ENCODE results near the gene C20orf173. TPM values are rescaled to one million over a fixed set of nuclear protein-coding genes. Genes with fewer than 3 reads are reported as not detected.

Gene C20orf173
- polyA plus RNA-seq, 2 donors = not detected

DNA sequence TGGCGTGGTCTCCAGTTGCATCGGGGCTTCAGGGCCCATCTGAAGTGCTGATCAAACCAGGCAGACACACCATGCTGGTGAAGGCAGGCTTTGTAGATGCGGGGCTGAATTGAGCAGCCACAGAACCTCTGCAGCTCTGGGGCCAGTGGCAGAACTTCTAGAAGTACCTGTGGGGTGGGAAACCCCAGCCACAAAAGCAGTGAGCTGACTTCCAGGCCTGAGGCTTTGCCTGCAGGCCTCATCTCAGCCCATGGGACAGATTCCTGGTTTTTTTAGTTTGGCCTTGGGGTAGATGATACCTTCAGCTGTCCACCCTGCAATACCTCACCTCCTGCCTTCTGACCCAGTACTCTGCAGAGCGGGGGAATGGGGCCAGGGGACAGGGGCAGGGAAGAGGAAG lies 14.1 kb downstream of the C20orf173 start:
- Histone ChIP-seq H3K4me3 (ENCODE audit: low read depth in 1 of 2, low read length in 2 of 2) (no peak overlapping the region), H3K9me3 (ENCODE audit: control insufficient read depth in 2 of 2, insufficient read depth in 1 of 2, low read depth in 1 of 2, low read length in 1 of 2) (no peaks in the 10 kb centered on the region), H3K36me3 (ENCODE audit: control insufficient read depth in 2 of 2, insufficient read depth in 2 of 2, low read length in 1 of 2) (peaks cover 0 to 26% of the 10 kb centered on the region in 2 donors), H3K27ac (ENCODE audit: low read depth in 2 of 2, low read length in 1 of 2) (no peak overlapping the region), H3K27me3 (ENCODE audit: control insufficient read depth in 1 of 2, insufficient read depth in 2 of 2, low read length in 2 of 2) (no peaks in the 10 kb centered on the region), H3K4me1 (ENCODE audit: control insufficient read depth in 2 of 2, insufficient read depth in 2 of 2, low read length in 1 of 2) (peaks cover 0 to 3% of the 10 kb centered on the region in 2 donors)
- WGBS, 2 donors = 93 to 96% methylated on average over 4 of the region's 4 CpGs

DNA sequence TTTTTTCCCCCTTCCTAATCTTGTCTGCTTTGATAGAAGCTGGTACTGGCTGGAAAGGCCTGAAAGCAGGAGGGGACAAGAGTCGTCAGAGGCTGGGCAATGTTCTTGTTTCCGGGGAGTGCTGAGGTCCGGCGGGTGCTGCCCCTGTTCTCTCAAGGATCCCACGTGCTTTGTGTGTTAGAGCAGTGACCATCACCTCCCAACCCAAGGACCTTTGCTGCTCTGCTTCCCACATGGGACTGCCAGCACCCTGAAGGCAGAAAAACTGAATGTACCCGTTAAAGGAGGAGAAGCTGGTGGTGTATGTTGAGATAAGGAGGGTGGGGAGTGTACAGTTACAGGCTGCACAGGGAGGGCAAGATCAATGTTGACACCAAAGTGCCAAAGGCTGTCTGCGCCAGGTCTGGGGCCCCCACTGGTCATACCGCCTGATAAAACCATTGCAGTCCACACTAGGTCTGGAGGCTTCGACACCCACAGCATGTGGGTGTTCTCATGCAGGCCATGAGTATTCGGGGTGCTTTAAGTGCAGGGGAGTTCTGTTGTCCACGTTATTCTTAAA lies 15.0 kb downstream of the C20orf173 start:
- no peak overlapping the region for H3K27ac ChIP-seq (ENCODE audit: low read depth in 2 of 2, low read length in 1 of 2)
- WGBS, 2 donors = 81 to 83% methylated on average over 11 of the region's 11 CpGs
- no peaks in the 10 kb centered on the region for H3K27me3 ChIP-seq (ENCODE audit: control insufficient read depth in 1 of 2, insufficient read depth in 2 of 2, low read length in 2 of 2)
- H3K9me3 ChIP-seq (ENCODE audit: control insufficient read depth in 2 of 2, insufficient read depth in 1 of 2, low read depth in 1 of 2, low read length in 1 of 2) = no peaks in the 10 kb centered on the region
- H3K4me3 ChIP-seq (ENCODE audit: low read depth in 1 of 2, low read length in 2 of 2) = no peak overlapping the region
- peaks cover 6 to 32% of the 10 kb centered on the region in 2 donors for H3K36me3 ChIP-seq (ENCODE audit: control insufficient read depth in 2 of 2, insufficient read depth in 2 of 2, low read length in 1 of 2)
- peaks cover 0 to 3% of the 10 kb centered on the region in 2 donors for H3K4me1 ChIP-seq (ENCODE audit: control insufficient read depth in 2 of 2, insufficient read depth in 2 of 2, low read length in 1 of 2)

DNA sequence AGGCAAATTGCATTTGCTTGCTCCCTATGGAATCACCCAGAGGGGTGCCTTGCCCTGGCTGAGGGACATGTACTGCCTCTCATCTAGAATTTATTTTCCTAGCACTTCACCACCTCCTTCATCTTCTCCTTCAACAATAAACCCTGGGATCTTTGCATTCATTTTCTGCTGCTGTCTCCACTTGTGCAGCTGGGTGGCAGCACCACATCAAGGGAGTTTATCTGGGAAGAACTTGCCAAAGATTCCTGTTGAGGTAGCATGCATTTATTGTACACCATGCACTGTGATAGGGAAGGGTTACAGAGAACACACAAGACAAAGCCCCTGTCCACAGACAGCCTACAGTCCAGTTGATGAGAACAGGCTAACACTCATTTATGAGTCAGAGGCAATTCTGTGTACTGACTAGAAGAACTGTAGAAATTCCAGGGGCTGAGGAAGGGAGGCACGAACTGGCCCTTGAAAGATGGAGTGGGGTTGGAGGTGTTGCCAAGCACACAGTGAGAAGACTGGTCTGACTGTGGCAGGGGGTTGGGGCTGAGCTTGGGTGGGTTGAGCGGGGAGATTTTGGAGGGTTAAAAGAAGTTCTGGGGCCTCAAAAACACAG lies 17.5 kb downstream of the C20orf173 start:
- no peaks in the 10 kb centered on the region for H3K9me3 ChIP-seq (ENCODE audit: control insufficient read depth in 2 of 2, insufficient read depth in 1 of 2, low read depth in 1 of 2, low read length in 1 of 2)
- H3K27ac ChIP-seq (ENCODE audit: low read depth in 2 of 2, low read length in 1 of 2) = no peak overlapping the region
- H3K4me3 ChIP-seq (ENCODE audit: low read depth in 1 of 2, low read length in 2 of 2) = no peak overlapping the region
- no peaks in the 10 kb centered on the region for H3K27me3 ChIP-seq (ENCODE audit: control insufficient read depth in 1 of 2, insufficient read depth in 2 of 2, low read length in 2 of 2)
- 92 to 96% methylated on average over 2 of the region's 2 CpGs for WGBS, 2 donors
- H3K4me1 ChIP-seq (ENCODE audit: control insufficient read depth in 2 of 2, insufficient read depth in 2 of 2, low read length in 1 of 2) = peaks cover 0 to 3% of the 10 kb centered on the region in 2 donors
- peaks cover 11 to 46% of the 10 kb centered on the region in 2 donors for H3K36me3 ChIP-seq (ENCODE audit: control insufficient read depth in 2 of 2, insufficient read depth in 2 of 2, low read length in 1 of 2)

DNA sequence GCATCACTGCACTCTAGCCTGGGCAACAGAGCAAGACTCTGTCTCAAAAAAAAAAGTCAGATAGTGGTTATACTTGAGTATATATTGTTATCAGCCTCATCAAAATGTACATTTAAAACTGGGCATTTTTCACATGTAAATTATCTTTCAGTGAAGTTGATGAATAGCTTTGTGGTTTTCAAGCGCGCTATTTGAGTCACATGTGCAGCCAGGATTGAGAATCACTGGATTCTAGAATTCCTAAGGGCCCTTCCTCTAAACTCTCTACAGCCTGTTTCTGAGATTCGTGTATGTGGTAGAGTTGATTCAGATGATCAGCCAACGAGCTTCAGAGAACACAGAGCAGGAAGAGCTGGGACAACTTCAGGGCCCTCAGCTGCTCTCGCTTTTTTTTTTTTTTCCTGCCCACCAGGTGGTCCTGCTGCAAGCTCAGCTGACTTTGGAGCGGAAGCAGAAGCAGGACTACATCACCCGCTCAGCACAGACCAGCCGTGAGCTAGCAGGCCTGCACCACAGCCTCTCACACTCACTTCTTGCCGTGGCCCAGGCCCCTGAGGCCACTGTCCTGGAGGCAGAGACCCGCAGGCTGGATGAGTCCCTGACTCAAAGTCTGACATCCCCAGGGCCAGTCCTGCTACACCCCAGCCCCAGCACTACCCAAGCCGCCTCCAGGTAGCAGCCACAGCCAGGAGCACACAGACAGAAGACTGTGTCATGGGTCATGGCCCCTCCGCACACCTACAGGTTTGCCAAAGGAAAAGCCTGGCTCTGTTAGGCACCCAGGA lies 18.3 kb downstream of the C20orf173 start:
- H3K36me3 ChIP-seq (ENCODE audit: control insufficient read depth in 2 of 2, insufficient read depth in 2 of 2, low read length in 1 of 2) = peaks cover 11 to 46% of the 10 kb centered on the region in 2 donors
- no peaks in the 10 kb centered on the region for H3K4me1 ChIP-seq (ENCODE audit: control insufficient read depth in 2 of 2, insufficient read depth in 2 of 2, low read length in 1 of 2)
- no peak overlapping the region for H3K27ac ChIP-seq (ENCODE audit: low read depth in 2 of 2, low read length in 1 of 2)
- 78 to 86% methylated on average over 11 to 12 of the region's 12 CpGs for WGBS, 2 donors
- no peak overlapping the region for H3K4me3 ChIP-seq (ENCODE audit: low read depth in 1 of 2, low read length in 2 of 2)
- no peaks in the 10 kb centered on the region for H3K9me3 ChIP-seq (ENCODE audit: control insufficient read depth in 2 of 2, insufficient read depth in 1 of 2, low read depth in 1 of 2, low read length in 1 of 2)
- H3K27me3 ChIP-seq (ENCODE audit: control insufficient read depth in 1 of 2, insufficient read depth in 2 of 2, low read length in 2 of 2) = no peaks in the 10 kb centered on the region

DNA sequence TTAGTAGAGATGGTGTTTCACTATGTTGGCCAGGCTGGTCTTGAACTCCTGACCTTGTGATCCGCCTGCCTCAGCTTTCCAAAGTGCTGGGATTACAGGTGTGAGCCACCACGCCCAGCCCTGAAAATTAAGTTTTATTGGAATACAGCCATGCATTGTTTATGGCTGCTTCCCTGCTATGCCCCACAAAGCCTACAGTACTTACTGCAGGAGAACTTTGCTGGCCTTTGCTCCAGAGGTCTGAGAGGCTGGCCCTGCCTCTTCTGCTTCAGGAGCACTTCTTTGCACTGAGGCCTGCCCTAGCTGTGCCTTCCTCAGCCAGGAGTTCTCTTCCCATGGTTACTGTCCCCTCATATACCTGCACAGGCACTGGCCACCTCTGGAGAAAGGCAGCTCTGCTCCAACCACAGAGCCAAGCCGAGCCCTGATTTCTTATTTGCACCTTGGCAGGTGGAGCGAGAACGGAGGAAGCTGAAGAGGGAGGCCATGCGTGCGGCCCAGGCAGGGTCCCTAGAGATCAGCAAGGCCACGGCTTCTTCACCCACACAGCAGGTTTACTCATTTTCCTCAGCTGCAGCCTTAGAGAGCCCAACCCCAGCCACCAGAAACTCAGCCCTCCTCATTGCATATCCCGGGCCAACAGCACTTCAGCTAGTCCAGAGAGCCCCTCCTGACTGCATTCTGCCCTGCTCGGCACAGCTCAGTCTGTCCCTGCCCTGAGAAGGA lies 20.8 kb downstream of the C20orf173 start:
- H3K27me3 ChIP-seq (ENCODE audit: control insufficient read depth in 1 of 2, insufficient read depth in 2 of 2, low read length in 2 of 2) = no peaks in the 10 kb centered on the region
- H3K9me3 ChIP-seq (ENCODE audit: control insufficient read depth in 2 of 2, insufficient read depth in 1 of 2, low read depth in 1 of 2, low read length in 1 of 2) = no peaks in the 10 kb centered on the region
- peaks cover 23 to 42% of the 10 kb centered on the region in 2 donors for H3K36me3 ChIP-seq (ENCODE audit: control insufficient read depth in 2 of 2, insufficient read depth in 2 of 2, low read length in 1 of 2)
- 87 to 92% methylated on average over 10 of the region's 10 CpGs for WGBS, 2 donors
- H3K27ac ChIP-seq (ENCODE audit: low read depth in 2 of 2, low read length in 1 of 2) = no peak overlapping the region
- no peak overlapping the region for H3K4me3 ChIP-seq (ENCODE audit: low read depth in 1 of 2, low read length in 2 of 2)
- H3K4me1 ChIP-seq (ENCODE audit: control insufficient read depth in 2 of 2, insufficient read depth in 2 of 2, low read length in 1 of 2) = no peaks in the 10 kb centered on the region

DNA sequence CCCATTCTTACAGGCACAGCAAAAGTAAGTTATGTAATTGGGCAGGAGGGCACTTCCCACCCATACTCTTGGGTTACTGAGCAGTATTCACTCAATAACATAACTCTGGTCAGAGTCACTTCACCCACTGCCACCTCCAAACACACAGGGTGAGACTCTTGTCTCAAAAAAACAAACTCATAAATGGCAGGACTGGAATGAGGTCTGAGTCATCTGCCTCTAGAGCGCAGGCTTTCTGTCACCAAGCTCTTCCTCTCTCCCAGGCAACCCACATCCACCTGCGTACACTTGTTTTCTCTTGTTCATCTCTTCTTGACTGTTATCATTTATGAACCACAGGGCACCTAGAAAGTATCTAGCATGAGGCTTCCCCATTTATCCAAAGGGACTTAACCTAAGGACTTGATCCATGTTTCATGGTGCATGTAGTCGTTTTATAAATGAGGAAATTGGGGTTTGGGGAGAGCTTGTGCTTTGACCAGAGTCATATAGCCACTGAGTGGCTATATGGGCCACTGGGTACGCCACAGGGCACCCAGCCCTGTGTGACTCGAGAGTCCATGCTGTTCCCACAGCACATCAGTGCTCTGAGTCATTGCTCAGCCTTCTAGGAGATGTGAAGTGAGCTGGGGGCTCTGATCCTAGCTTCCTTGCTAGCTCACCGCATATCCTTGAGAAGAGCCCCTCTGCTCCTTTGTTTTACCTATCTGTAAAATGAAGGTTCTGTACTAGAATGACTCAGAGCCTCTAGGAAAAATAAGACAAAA lies 22.4 kb downstream of the C20orf173 start:
- Histone ChIP-seq H3K27me3 (ENCODE audit: control insufficient read depth in 1 of 2, insufficient read depth in 2 of 2, low read length in 2 of 2) (no peaks in the 10 kb centered on the region), H3K36me3 (ENCODE audit: control insufficient read depth in 2 of 2, insufficient read depth in 2 of 2, low read length in 1 of 2) (peaks cover 27 to 56% of the 10 kb centered on the region in 2 donors), H3K9me3 (ENCODE audit: control insufficient read depth in 2 of 2, insufficient read depth in 1 of 2, low read depth in 1 of 2, low read length in 1 of 2) (no peaks in the 10 kb centered on the region), H3K4me3 (ENCODE audit: low read depth in 1 of 2, low read length in 2 of 2) (no peak overlapping the region), H3K4me1 (ENCODE audit: control insufficient read depth in 2 of 2, insufficient read depth in 2 of 2, low read length in 1 of 2) (no peaks in the 10 kb centered on the region), H3K27ac (ENCODE audit: low read depth in 2 of 2, low read length in 1 of 2) (no peak overlapping the region)
- WGBS, 2 donors = 90 to 96% methylated on average over 6 of the region's 6 CpGs

DNA sequence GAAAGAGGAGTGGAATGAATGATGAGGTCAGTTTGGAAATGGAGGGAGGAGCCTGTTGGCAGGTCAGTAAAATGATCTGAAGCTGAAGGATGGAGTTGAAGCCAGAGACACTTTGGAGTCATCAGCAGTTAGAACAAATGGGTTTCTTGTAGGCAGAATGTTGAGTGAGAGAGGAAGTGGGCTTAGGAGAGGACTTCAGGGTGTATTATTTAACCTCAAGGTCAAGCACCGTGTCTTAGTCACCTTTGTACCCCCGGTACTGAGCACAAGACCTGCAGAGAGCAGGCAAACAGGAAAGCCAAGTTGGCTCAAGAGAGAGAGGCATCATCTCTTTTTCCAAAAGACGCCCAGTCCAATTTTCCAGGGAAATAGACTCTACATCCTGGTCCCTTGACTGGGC lies 23.3 kb downstream of the C20orf173 start:
- Histone ChIP-seq H3K4me1 (ENCODE audit: control insufficient read depth in 2 of 2, insufficient read depth in 2 of 2, low read length in 1 of 2) (no peaks in the 10 kb centered on the region), H3K9me3 (ENCODE audit: control insufficient read depth in 2 of 2, insufficient read depth in 1 of 2, low read depth in 1 of 2, low read length in 1 of 2) (no peaks in the 10 kb centered on the region), H3K36me3 (ENCODE audit: control insufficient read depth in 2 of 2, insufficient read depth in 2 of 2, low read length in 1 of 2) (peaks cover 31 to 54% of the 10 kb centered on the region in 2 donors), H3K27me3 (ENCODE audit: control insufficient read depth in 1 of 2, insufficient read depth in 2 of 2, low read length in 2 of 2) (no peaks in the 10 kb centered on the region), H3K27ac (ENCODE audit: low read depth in 2 of 2, low read length in 1 of 2) (no peak overlapping the region), H3K4me3 (ENCODE audit: low read depth in 1 of 2, low read length in 2 of 2) (no peak overlapping the region)
- 78 to 83% methylated on average over 3 of the region's 3 CpGs for WGBS, 2 donors

DNA sequence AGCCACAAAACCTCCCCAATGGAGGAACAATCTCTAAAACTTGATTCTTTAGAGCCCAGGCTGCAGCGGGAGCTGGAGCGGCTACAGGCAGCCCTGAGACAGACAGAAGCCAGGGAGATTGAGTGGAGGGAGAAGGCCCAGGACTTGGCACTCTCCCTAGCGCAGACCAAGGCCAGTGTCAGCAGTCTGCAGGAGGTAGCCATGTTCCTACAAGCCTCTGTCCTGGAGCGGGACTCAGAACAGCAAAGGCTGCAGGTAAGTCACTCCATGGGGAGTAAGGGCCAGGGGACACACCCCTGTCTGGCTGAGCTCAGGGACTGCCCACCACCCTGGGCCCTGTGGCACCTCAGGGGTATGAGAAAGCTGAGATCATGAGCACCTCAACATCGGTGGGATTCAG lies 24.7 kb downstream of the C20orf173 start:
- Histone ChIP-seq H3K27me3 (ENCODE audit: control insufficient read depth in 1 of 2, insufficient read depth in 2 of 2, low read length in 2 of 2) (no peaks in the 10 kb centered on the region), H3K4me1 (ENCODE audit: control insufficient read depth in 2 of 2, insufficient read depth in 2 of 2, low read length in 1 of 2) (no peaks in the 10 kb centered on the region), H3K27ac (ENCODE audit: low read depth in 2 of 2, low read length in 1 of 2) (no peak overlapping the region), H3K36me3 (ENCODE audit: control insufficient read depth in 2 of 2, insufficient read depth in 2 of 2, low read length in 1 of 2) (peaks cover 28 to 50% of the 10 kb centered on the region in 2 donors), H3K9me3 (ENCODE audit: control insufficient read depth in 2 of 2, insufficient read depth in 1 of 2, low read depth in 1 of 2, low read length in 1 of 2) (no peaks in the 10 kb centered on the region), H3K4me3 (ENCODE audit: low read depth in 1 of 2, low read length in 2 of 2) (no peak overlapping the region)
- 97 to 100% methylated on average over 5 of the region's 5 CpGs for WGBS, 2 donors

All from esophagus (tissue), 2 donors.